ENCODE results near the gene VRK1.

- no peak for TF ChIP-seq CTCF (conservative IDR thresholded peaks at IDR 0.05 in 1 of 2, IDR thresholded peaks at IDR 0.05 in 1 of 2; ENCODE audit: extremely low read depth in 1 of 2, insufficient read depth in 1 of 2, low read depth in 1 of 2, low read length in 2 of 2)
- TF ChIP-seq EZH2 (IDR thresholded peaks at IDR 0.05; ENCODE audit: borderline replicate concordance, low read length) = no peak
These were observed 15.8 kb upstream of the VRK1 start for GRCh38 chr14:96781371-96781770.

All from mammary epithelial cell (primary cell).